Activated CD8-positive, alpha-beta T cell treated with anti-CD3 and anti-CD28 coated beads for 36 hours (primary cell): ENCODE data around the gene KIAA0319L. TPM values are rescaled to one million over a fixed set of nuclear protein-coding genes. Genes with fewer than 3 reads are reported as not detected.
A peak's percentile ranks its signal among the peaks of the same experiment; 100 is the strongest.

Experiments
- ATAC-seq: fragments of 200-7000 bp; cut with Tn5 transposase; one replicate; pipeline ENCODE4 v1.10.0; 2021; ENCODE audit warnings: mild to moderate bottlenecking, moderate library complexity
- CTCF ChIA-PET: fragments of 350-600 bp; sonication (Branson Sonifier 250); formaldehyde crosslinking; loops from one replicate; lab custom pipeline; 2021; ENCODE audit warnings: antibody characterized with exemption; lab: Charles Lee
- POLR2A ChIA-PET: fragments of 350-600 bp; sonication (Branson Sonifier 250); formaldehyde crosslinking; loops from one replicate; lab custom pipeline; 2021; ENCODE audit warnings: antibody characterized with exemption; lab: Charles Lee
- DNase-seq: peaks from one replicate; pipeline ENCODE4 v3.0.0-alpha.2; 2020
- H3K27ac Mint-ChIP-seq: one replicate; pipeline ENCODE4 v1.8.0; 2021; ENCODE audit warnings: mild to moderate bottlenecking, mixed read lengths
- H3K27me3 Mint-ChIP-seq: one replicate; pipeline ENCODE4 v1.8.0; 2021; ENCODE audit warnings: mixed read lengths
- H3K36me3 Mint-ChIP-seq: one replicate; pipeline ENCODE4 v1.8.0; 2021; ENCODE audit warnings: low read depth, mixed read lengths
- H3K4me1 Mint-ChIP-seq: one replicate; pipeline ENCODE4 v1.8.0; 2021; ENCODE audit warnings: low read depth, mixed read lengths
- H3K4me3 Mint-ChIP-seq: one replicate; pipeline ENCODE4 v1.8.0; 2021; ENCODE audit warnings: mild to moderate bottlenecking, moderate library complexity, mixed read lengths
- H3K9me3 Mint-ChIP-seq: one replicate; pipeline ENCODE4 v1.8.0; 2021; ENCODE audit warnings: mixed read lengths
- intact Hi-C: fragments of 100-400 bp; cut with micrococcal nuclease; formaldehyde crosslinking; loops from one replicate; pipeline ENCODE4 v1.10.0; 2022
- total RNA-seq, 2 experiments: library from RNA; stranded (reverse); gene quantifications; one replicate each; pipeline ENCODE4 v1.2.3, GENCODE V29; 2021
- TF ChIP-seq, protein P1 (sequence below): fragments of 200-600 bp; IDR thresholded peaks from one replicate; pipeline ENCODE4 v1.8.0; 2022; ENCODE audit warnings: antibody characterized with exemption, mild to moderate bottlenecking

Gene KIAA0319L
- total RNA-seq, 2 experiments from 2014 or later = 22.8 to 30.9 TPM

DNA sequence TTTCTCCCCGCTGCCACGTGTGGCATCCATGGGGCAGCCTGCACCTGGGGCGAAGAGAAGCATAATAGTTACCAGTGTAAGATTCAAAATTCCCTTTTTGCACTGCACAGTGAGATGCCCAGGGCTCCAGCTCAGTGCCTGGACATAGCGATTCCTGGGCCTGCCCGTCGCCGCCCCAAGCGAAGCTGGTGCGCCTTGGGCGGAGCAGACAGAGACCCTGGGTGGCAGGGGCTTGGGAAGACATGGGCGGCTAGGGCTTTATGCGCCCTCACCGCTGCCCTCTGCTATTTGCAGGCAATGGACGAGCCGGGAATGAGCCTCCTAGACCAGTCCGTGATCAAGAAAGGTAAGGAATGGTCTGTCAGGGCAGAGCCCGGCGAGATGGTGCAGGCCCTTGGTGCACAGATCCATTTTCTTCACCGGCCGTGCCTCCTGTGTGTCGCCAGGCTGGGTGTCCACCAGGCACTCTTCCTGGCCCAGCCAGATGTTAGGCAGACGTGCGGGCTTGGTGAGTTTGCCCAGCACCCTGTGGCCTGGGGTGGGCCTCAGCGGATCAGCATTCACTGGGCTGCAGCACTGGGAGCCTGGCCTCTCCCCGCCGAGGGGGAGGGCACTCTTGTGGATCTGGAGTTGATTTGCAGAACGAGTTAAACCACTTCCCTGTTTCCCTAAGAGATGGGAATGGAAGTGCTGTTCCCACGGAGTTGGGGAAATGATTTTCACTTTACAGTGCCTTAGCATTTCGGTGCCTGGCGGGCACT, 17.6 kb upstream of the KIAA0319L start:
- ATAC-seq = no peak
- TF ChIP-seq, protein P1, sequence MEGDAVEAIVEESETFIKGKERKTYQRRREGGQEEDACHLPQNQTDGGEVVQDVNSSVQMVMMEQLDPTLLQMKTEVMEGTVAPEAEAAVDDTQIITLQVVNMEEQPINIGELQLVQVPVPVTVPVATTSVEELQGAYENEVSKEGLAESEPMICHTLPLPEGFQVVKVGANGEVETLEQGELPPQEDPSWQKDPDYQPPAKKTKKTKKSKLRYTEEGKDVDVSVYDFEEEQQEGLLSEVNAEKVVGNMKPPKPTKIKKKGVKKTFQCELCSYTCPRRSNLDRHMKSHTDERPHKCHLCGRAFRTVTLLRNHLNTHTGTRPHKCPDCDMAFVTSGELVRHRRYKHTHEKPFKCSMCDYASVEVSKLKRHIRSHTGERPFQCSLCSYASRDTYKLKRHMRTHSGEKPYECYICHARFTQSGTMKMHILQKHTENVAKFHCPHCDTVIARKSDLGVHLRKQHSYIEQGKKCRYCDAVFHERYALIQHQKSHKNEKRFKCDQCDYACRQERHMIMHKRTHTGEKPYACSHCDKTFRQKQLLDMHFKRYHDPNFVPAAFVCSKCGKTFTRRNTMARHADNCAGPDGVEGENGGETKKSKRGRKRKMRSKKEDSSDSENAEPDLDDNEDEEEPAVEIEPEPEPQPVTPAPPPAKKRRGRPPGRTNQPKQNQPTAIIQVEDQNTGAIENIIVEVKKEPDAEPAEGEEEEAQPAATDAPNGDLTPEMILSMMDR = no peak
- no peaks in the 10 kb centered on the region for H3K9me3 Mint-ChIP-seq
- H3K4me1 Mint-ChIP-seq = peaks cover 20% of the 10 kb centered on the region
- CTCF ChIA-PET = interaction anchor here (2.4 kb wide), 1 partner anchor 10 kb away, joined by 10 read pairs; no protein-coding TSS in a partner anchor
- DNase-seq = no peak
- H3K27me3 Mint-ChIP-seq = peaks cover 10% of the 10 kb centered on the region
- no peaks in the 10 kb centered on the region for H3K36me3 Mint-ChIP-seq
- H3K4me3 Mint-ChIP-seq = no peak overlapping the region
- no peak overlapping the region for H3K27ac Mint-ChIP-seq
- POLR2A ChIA-PET = no interaction called here
- intact Hi-C loops = loop anchor here (5.0 kb wide), 1 partner anchor 142 kb away; the partner anchor contains the start of gene C1orf216

DNA sequence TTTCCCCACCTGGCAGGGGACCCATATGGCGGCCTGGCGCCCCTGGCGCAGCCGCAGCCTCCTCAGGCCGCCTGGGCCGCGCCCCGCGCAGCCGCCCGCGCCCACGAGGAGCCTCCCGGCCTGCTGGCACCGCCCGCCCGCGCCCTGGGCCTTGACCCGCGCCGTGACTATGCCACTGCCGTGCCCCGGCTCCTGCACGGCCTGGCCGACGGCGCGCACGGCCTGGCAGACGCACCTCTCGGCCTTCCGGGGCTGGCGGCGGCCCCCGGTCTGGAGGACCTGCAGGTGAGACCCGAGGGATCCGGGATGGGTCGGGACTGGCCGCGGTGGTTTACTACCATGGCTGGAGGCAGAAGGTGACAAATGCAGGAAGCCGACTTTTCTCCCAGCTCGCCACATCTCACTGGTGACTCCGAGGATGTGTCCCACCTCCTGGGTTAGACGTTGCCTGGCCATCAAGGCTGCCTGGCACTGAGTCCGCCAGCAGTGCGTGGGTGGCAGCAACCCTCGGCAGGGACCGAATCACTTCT, 17.0 kb upstream of the KIAA0319L start:
- POLR2A ChIA-PET = interaction anchor here (0.8 kb wide), 1 partner anchor 154 kb away, joined by 3 read pairs; no protein-coding TSS in a partner anchor
- Mint-ChIP-seq H3K4me1 (peaks cover 20% of the 10 kb centered on the region), H3K36me3 (no peaks in the 10 kb centered on the region), H3K9me3 (no peaks in the 10 kb centered on the region), H3K4me3 (no peak overlapping the region), H3K27me3 (peaks cover 10% of the 10 kb centered on the region), H3K27ac (no peak overlapping the region)
- ATAC-seq (no peak), DNase-seq (no peak)
- CTCF ChIA-PET = interaction anchor here (2.1 to 3.1 kb wide), 3 partner anchors 10 to 152 kb away, joined by 10 to 22 read pairs (median 14); no protein-coding TSS in a partner anchor
- TF ChIP-seq, protein P1 = no peak
- intact Hi-C loops = loop anchor here (5.0 kb wide), 1 partner anchor 143 kb away; the partner anchor contains the start of gene C1orf216

DNA sequence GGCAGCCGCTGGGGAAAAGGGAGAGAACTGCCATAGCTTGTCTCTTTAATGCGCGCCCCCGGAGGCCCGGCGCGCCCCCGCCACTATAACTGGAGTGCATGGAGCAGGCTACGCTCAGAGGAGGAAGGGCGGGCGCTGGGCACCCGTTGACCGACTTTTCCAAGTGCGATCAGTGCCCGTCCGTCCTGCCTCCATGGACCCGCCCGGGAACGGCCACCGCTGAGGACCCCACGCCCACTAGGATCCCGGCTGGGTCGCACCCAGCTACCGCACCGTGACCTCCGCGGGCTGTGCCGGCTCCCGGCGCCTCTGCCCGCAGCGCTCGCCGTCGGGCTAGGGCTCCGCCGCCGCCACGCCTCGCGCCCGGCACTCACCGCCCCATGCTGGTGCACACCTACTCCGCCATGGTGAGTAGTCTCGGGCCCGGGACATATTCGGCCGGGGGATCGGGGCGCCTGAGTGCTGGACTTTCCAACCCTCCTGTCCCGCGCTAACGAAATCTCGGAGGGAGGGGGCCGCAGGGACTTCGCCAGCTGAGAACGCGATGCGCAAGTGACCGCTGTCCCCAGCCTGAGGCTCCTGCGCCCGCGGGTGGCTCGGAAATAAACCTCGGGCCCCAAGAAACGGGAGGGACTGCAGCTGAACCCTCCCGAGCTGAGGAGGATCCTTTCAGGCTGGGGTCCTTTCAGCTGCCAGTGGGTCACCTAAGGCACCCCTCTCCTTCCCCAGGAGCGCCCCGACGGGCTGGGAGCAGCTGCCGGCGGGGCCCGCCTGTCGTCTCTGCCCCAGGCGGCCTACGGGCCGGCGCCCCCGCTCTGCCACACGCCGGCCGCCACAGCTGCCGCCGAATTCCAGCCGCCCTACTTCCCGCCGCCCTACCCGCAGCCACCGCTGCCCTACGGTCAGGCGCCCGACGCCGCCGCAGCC, 16.3 kb upstream of the KIAA0319L start, which contains the start of gene TFAP2E:
TFAP2E (plus strand) TSS at position 117 of the 927 bp plus-strand sequence; CDS start at position 381, 264 bp downstream.
- Mint-ChIP-seq H3K9me3 (no peaks in the 10 kb centered on the region), H3K4me3 (no peak within 1 kb of the TSS), H3K27me3 (peaks cover 10% of the 10 kb centered on the region), H3K4me1 (peaks cover 18% of the 10 kb centered on the region), H3K36me3 (no peaks in the 10 kb centered on the region), H3K27ac (no peak within 1 kb of the TSS)
- TF ChIP-seq, protein P1 = no peak
- intact Hi-C loops = loop anchor here (5.0 kb wide), 1 partner anchor 144 kb away; the partner anchor contains the start of gene C1orf216
- peak; percentile 31 for DNase-seq
- POLR2A ChIA-PET = interaction anchor here (0.8 to 2.0 kb wide), 2 partner anchors 142 to 155 kb away, joined by 3 to 5 read pairs; no protein-coding TSS in a partner anchor
- CTCF ChIA-PET = interaction anchor here (1.1 to 3.1 kb wide), 7 partner anchors 9 to 202 kb away, joined by 3 to 22 read pairs (median 10); partner anchors contain the start of gene CLSPN
- no peak for ATAC-seq

DNA sequence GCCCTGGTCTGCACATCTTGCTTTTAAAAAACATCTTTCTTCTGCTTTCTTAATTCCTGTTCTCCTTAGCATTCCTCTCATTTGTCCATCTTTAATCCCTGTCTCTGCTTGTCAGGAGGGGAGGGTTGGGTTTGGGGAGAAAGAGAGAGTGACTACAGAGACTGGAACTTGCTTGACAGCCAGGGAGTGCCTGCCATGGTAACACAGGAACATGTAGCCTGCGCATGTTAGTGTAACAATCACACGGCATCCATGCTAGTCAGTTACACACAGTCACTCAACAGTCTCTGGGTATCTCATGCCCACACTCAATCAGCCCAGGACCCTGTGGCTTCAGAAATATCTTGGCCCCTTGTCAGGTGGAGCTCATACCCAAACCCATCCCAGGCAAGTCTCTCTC, 15.1 kb upstream of the KIAA0319L start:
- peaks cover 10% of the 10 kb centered on the region for H3K27me3 Mint-ChIP-seq
- DNase-seq = no peak
- CTCF ChIA-PET = interaction anchor here (1.1 to 3.1 kb wide), 6 partner anchors 8 to 204 kb away, joined by 3 to 22 read pairs (median 10); no protein-coding TSS in a partner anchor
- POLR2A ChIA-PET = interaction anchor here (1.3 to 2.0 kb wide), 2 partner anchors 143 to 198 kb away, joined by 5 to 6 read pairs; partner anchors contain the start of gene CLSPN
- H3K4me3 Mint-ChIP-seq = no peak overlapping the region
- ATAC-seq = no peak
- no peaks in the 10 kb centered on the region for H3K9me3 Mint-ChIP-seq
- intact Hi-C loops = loop anchor here (5.0 kb wide), 1 partner anchor 145 kb away; the partner anchor contains the start of gene C1orf216
- H3K4me1 Mint-ChIP-seq = peaks cover 7% of the 10 kb centered on the region
- H3K27ac Mint-ChIP-seq = no peak overlapping the region
- TF ChIP-seq, protein P1 = no peak
- H3K36me3 Mint-ChIP-seq = no peaks in the 10 kb centered on the region
